HepG2 (cell line): ENCODE data around the gene ASPHD1. TPM values are rescaled to one million over a fixed set of nuclear protein-coding genes. Genes with fewer than 3 reads are reported as not detected.

ENCODE experiments used
- AGO2 ChIP-seq: fragments of 200-400 bp; formaldehyde crosslinking; optimal IDR thresholded peaks from 2 replicates; pipeline ENCODE3; 2017; ENCODE audit warnings: mild to moderate bottlenecking, low read depth, low read length, moderate library complexity
- ARHGAP35 ChIP-seq: sonication (generic); formaldehyde crosslinking; IDR thresholded peaks from 2 replicates; pipeline ENCODE4 v1.9.0; 2022; ENCODE audit warnings: mild to moderate bottlenecking, inconsistent platforms, moderate library complexity, missing genetic modification reagents, borderline replicate concordance
- ASH2L ChIP-seq: fragments of 300-600, 200-600 bp; sonication (generic); IDR thresholded peaks from 2 replicates; pipeline ENCODE4 v1.7.0; 2017; ENCODE audit warnings: low read depth, mild to moderate bottlenecking, moderate library complexity, mixed read lengths, low read length; ENCODE audit not compliant: insufficient read length
- ATM ChIP-seq: fragments of 450-650 bp; IDR thresholded peaks from 2 replicates; pipeline ENCODE4 v1.7.1; 2017; ENCODE audit warnings: mild to moderate bottlenecking, borderline replicate concordance
- BORCS8-MEF2B ChIP-seq: sonication (generic); formaldehyde crosslinking; IDR thresholded peaks from 2 replicates; pipeline ENCODE4 v1.8.0; 2022; ENCODE audit warnings: mild to moderate bottlenecking, missing genetic modification reagents
- CHD2 ChIP-seq: IDR thresholded peaks from 2 replicates; pipeline ENCODE4 v1.6.1; 2011; ENCODE audit warnings: low read depth, low read length, improper control_type of control experiment
- ELF3 ChIP-seq: IDR thresholded peaks from 2 replicates; pipeline ENCODE4 v1.6.1; 2016; ENCODE audit warnings: missing genetic modification reagents, missing compliant biosample characterization
- KDM2A ChIP-seq: sonication (generic); formaldehyde crosslinking; IDR thresholded peaks from 2 replicates; pipeline ENCODE4 v1.4.0; 2020; ENCODE audit warnings: low read depth, missing genetic modification reagents, borderline replicate concordance
- MBD4 ChIP-seq: IDR thresholded peaks from 2 replicates; pipeline ENCODE4 v1.6.1; 2012; ENCODE audit warnings: low read length, inconsistent platforms, borderline replicate concordance
- MED13 ChIP-seq: sonication (generic); formaldehyde crosslinking; IDR thresholded peaks from 2 replicates; pipeline ENCODE4 v1.5.0; 2020; ENCODE audit warnings: missing genetic modification reagents
- MLX ChIP-seq: IDR thresholded peaks from 2 replicates; pipeline ENCODE4 v1.6.1; 2016
- MXD4 ChIP-seq: IDR thresholded peaks from 2 replicates; pipeline ENCODE4 v1.6.1; 2016; ENCODE audit warnings: mild to moderate bottlenecking, missing biosample characterization, missing genetic modification reagents
- SIX4 ChIP-seq: sonication (generic); formaldehyde crosslinking; IDR thresholded peaks from 2 replicates; pipeline ENCODE4 v1.4.0; 2020; ENCODE audit warnings: missing genetic modification reagents
- SMAD3 ChIP-seq: sonication (generic); formaldehyde crosslinking; IDR thresholded peaks from 2 replicates; pipeline ENCODE4 v1.4.0; 2020; ENCODE audit warnings: missing genetic modification reagents
- TFAP4 ChIP-seq: sonication (generic); IDR thresholded peaks from 2 replicates; pipeline ENCODE4 v1.6.1; 2016; ENCODE audit warnings: low read depth, borderline replicate concordance
- WIZ ChIP-seq: sonication (generic); formaldehyde crosslinking; IDR thresholded peaks from 2 replicates; pipeline ENCODE4 v1.5.1; 2020; ENCODE audit warnings: mild to moderate bottlenecking, missing genetic modification reagents
- ZBTB7A ChIP-seq: sonication (generic); formaldehyde crosslinking; IDR thresholded peaks from 2 replicates; pipeline ENCODE4 v1.8.0; 2022; ENCODE audit warnings: mild to moderate bottlenecking, missing genetic modification reagents
- ZNF296 ChIP-seq: sonication (generic); formaldehyde crosslinking; conservative IDR thresholded peaks from 2 replicates; pipeline ENCODE4 v1.5.0; 2020; ENCODE audit warnings: mild to moderate bottlenecking, missing genetic modification reagents
- ZNF44 ChIP-seq: sonication (generic); formaldehyde crosslinking; IDR thresholded peaks from 2 replicates; pipeline ENCODE4 v1.5.1; 2020; ENCODE audit warnings: mild to moderate bottlenecking, missing genetic modification reagents
- ZNF598 ChIP-seq: sonication (generic); formaldehyde crosslinking; IDR thresholded peaks from 2 replicates; pipeline ENCODE4 v1.5.1; 2020; ENCODE audit warnings: mild to moderate bottlenecking, missing genetic modification reagents, borderline replicate concordance
- ZSCAN20 ChIP-seq: sonication (generic); formaldehyde crosslinking; IDR thresholded peaks from 2 replicates; pipeline ENCODE4 v1.4.0; 2020; ENCODE audit warnings: missing genetic modification reagents, mild to moderate bottlenecking, borderline replicate concordance
- polyA plus RNA-seq, 8 experiments: library from polyadenylated mRNA; depleted of rRNA in 3 of 8; stranded (reverse) in 7 of 8; unstranded in 1 of 8; fragments of >200 nt; fragmentation: Illumina TruSeq in 4 of 8; extraction: Trizol in 4 of 8; gene quantifications; 2 replicates each; pipeline versions ENCODE4 v1.2.1 to v1.2.3, GENCODE V29; 2011 to 2016; ENCODE audit warnings: low read depth in 4 of 8, missing spikeins in 1 of 8, mixed read lengths in 1 of 8; ENCODE audit not compliant: insufficient read depth in 1 of 8
- total RNA-seq, 5 experiments: library from RNA; depleted of rRNA; stranded (reverse); fragments of >200 nt; fragmentation: Illumina TruSeq; extraction: Trizol; gene quantifications; 2 replicates each; pipeline ENCODE4 v1.2.3, GENCODE V29; 2016; ENCODE audit warnings: low read depth in 1 of 5
- TF ChIP-seq, protein P1 (sequence below): sonication (generic); formaldehyde crosslinking; IDR thresholded peaks from 2 replicates; pipeline ENCODE4 v1.4.0; 2020; ENCODE audit warnings: low read depth, mild to moderate bottlenecking, missing genetic modification reagents
- TF ChIP-seq, protein P2 (sequence below), 2 experiments: fragments of 450-650 bp in 1 of 2; sonication (generic) in 1 of 2; formaldehyde crosslinking; IDR thresholded peaks; 2 replicates each; pipeline versions ENCODE4 v1.5.0 to v1.8.0; 2020 to 2022; ENCODE audit warnings: mild to moderate bottlenecking in 1 of 2, missing genetic modification reagents in 1 of 2
- TF ChIP-seq, protein P3 (sequence below): sonication (generic); formaldehyde crosslinking; IDR thresholded peaks from 2 replicates; pipeline ENCODE4 v1.4.0; 2020; ENCODE audit warnings: mild to moderate bottlenecking, missing genetic modification reagents, borderline replicate concordance

ASPHD1 gene
- total and polyA plus RNA-seq, 2 of the 13 experiments (the other 11 are each of a cell fraction or from before 2014, with no cell fraction given) = 13.1 to 19.7 TPM

GRCh38 chr16:29925781-29926710 is 25.8 kb downstream of the ASPHD1 start, which contains the start of gene KCTD13 (continued):
- TF ChIP-seq MBD4 (no peak), ZSCAN20 (CRISPR knock-in tag) (peak; percentile 76; the same call in 1 of the 2 replicates), WIZ (CRISPR knock-in tag) (peak; percentile 83; the same call in 1 of the 2 replicates), SIX4 (peak; percentile 23; the same call in 1 of the 2 replicates), MED13 (CRISPR knock-in tag) (peak; percentile 88), AGO2 (peak; percentile 15), MXD4 (CRISPR knock-in tag) (peak; percentile 61), CHD2 (no peak), MLX (CRISPR knock-in tag) (no peak), ATM (no peak), ARHGAP35 (peak; percentile 57), ZNF296 (peak; percentile 8), TFAP4 (no peak; the same call in 1 of the 2 replicates), KDM2A (CRISPR knock-in tag) (peak; percentile 76), ELF3 (CRISPR knock-in tag) (peak; percentile 69), ZBTB7A (peak; percentile 44; the same call in 1 of the 2 replicates), SMAD3 (CRISPR knock-in tag) (peak; percentile 82), ZNF598 (CRISPR knock-in tag) (no peak; the same call in 1 of the 2 replicates), ZNF44 (CRISPR knock-in tag) (no peak), BORCS8-MEF2B (CRISPR knock-in tag) (peak; percentile 87; the same call in 1 of the 2 replicates), ASH2L (peak; percentile 66)
- TF ChIP-seq, protein P1, sequence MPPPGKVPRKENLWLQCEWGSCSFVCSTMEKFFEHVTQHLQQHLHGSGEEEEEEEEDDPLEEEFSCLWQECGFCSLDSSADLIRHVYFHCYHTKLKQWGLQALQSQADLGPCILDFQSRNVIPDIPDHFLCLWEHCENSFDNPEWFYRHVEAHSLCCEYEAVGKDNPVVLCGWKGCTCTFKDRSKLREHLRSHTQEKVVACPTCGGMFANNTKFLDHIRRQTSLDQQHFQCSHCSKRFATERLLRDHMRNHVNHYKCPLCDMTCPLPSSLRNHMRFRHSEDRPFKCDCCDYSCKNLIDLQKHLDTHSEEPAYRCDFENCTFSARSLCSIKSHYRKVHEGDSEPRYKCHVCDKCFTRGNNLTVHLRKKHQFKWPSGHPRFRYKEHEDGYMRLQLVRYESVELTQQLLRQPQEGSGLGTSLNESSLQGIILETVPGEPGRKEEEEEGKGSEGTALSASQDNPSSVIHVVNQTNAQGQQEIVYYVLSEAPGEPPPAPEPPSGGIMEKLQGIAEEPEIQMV (CRISPR knock-in tag) = peak; percentile 83
- TF ChIP-seq, protein P2, sequence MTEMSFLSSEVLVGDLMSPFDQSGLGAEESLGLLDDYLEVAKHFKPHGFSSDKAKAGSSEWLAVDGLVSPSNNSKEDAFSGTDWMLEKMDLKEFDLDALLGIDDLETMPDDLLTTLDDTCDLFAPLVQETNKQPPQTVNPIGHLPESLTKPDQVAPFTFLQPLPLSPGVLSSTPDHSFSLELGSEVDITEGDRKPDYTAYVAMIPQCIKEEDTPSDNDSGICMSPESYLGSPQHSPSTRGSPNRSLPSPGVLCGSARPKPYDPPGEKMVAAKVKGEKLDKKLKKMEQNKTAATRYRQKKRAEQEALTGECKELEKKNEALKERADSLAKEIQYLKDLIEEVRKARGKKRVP (CRISPR knock-in tag; IDR thresholded peaks at IDR 0.05) = peak in 1 of 2 experiments; percentile 48; a peak in 1 of 4 replicates
- TF ChIP-seq, protein P3, sequence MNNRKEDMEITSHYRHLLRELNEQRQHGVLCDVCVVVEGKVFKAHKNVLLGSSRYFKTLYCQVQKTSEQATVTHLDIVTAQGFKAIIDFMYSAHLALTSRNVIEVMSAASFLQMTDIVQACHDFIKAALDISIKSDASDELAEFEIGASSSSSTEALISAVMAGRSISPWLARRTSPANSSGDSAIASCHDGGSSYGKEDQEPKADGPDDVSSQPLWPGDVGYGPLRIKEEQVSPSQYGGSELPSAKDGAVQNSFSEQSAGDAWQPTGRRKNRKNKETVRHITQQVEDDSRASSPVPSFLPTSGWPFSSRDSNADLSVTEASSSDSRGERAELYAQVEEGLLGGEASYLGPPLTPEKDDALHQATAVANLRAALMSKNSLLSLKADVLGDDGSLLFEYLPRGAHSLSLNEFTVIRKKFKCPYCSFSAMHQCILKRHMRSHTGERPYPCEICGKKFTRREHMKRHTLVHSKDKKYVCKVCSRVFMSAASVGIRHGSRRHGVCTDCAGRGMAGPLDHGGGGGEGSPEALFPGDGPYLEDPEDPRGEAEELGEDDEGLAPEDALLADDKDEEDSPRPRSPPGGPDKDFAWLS (CRISPR knock-in tag) = peak; percentile 84
